ENCODE results near the gene MFSD11.

DNA sequence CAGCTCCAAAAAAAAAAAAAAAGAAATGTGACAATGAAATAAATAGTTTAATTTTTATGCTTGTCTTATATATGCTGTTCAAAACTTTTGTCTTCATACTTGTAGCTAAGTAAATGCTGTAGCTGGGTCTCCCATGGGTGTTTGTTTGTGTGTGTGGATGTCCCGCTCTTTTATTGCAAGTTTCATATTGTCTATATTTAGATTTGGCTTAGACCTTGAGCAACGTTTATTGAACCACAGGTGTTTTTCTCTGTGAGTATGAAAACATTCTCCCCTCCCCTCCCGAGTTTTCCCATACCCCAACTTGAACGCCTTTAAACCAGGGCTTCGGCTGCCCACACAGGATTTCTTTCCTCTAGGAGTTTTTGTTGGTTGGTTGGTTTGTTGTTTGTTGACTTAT is 45.2 kb downstream of the MFSD11 start:
- TF ChIP-seq MAX (IDR thresholded peaks at IDR 0.05) (no peak), EP300 (IDR thresholded peaks at IDR 0.05; ENCODE audit: borderline replicate concordance) (no peak), TCF12 (IDR thresholded peaks at IDR 0.05; ENCODE audit: low read depth) (no peak)
